HuH-7.5 (cell line): ENCODE measurements around the gene GRIP2.

ENCODE experiments used
- DNase-seq: peaks from one replicate; pipeline ENCODE4 v3.0.0; 2011; ENCODE audit warnings: low spot score

The GRIP2 gene

GRCh38 chr3:14505803-14506500, 34.2 kb downstream of the GRIP2 start:
- DNase-seq, result no peak

GRCh38 chr3:14505001-14505802, 34.9 kb downstream of the GRIP2 start:
- no peak for DNase-seq

- DNase-seq, result no peak
These were observed 36.5 kb downstream of the GRIP2 start for GRCh38 chr3:14503706-14504065.

- DNase-seq, result no peak
These were observed 37.0 kb downstream of the GRIP2 start for GRCh38 chr3:14503033-14503705.

- DNase-seq, result no peak
These were observed 37.7 kb downstream of the GRIP2 start for GRCh38 chr3:14502472-14502871.

GRCh38 chr3:14497321-14497720, 42.8 kb downstream of the GRIP2 start:
- no peak for DNase-seq

- DNase-seq, result no peak
These were observed 43.8 kb downstream of the GRIP2 start for GRCh38 chr3:14496351-14496750.

- no peak for DNase-seq
These were observed 45.2 kb downstream of the GRIP2 start for GRCh38 chr3:14494973-14495300.

GRCh38 chr3:14494279-14494972, 45.7 kb downstream of the GRIP2 start:
- DNase-seq, result no peak

- DNase-seq, result no peak
These were observed 46.9 kb downstream of the GRIP2 start for GRCh38 chr3:14492948-14493881.

- DNase-seq, result no peak
These were observed 48.5 kb downstream of the GRIP2 start for GRCh38 chr3:14491396-14492190.

- no peak for DNase-seq
These were observed 49.3 kb downstream of the GRIP2 start for GRCh38 chr3:14490831-14491230.

- no peak for DNase-seq
These were observed 49.9 kb downstream of the GRIP2 start for GRCh38 chr3:14490255-14490654.

GRCh38 chr3:14489641-14490040, 50.5 kb downstream of the GRIP2 start:
- DNase-seq, result no peak

GRCh38 chr3:14488286-14489041, 51.7 kb downstream of the GRIP2 start:
- no peak for DNase-seq

GRCh38 chr3:14487821-14488220, 52.3 kb downstream of the GRIP2 start:
- no peak for DNase-seq

GRCh38 chr3:14487086-14487485, 53.1 kb downstream of the GRIP2 start:
- DNase-seq, result no peak

GRCh38 chr3:14486460-14486859, 53.7 kb downstream of the GRIP2 start:
- no peak for DNase-seq

GRCh38 chr3:14485981-14486380, 54.2 kb downstream of the GRIP2 start:
- no peak for DNase-seq

GRCh38 chr3:14484741-14485140, 55.4 kb downstream of the GRIP2 start:
- DNase-seq, result no peak
